Transverse colon (tissue), 4 donors: ENCODE data around the gene SNX22.
A peak's percentile ranks its signal among the peaks of the same experiment; 100 is the strongest.

Experiments
- POLR2A ChIP-seq: fragments of 450-650 bp; IDR thresholded peaks from one replicate; pipeline ENCODE4 v1.6.1; 2016; ENCODE audit warnings: antibody characterized with exemption, mild to moderate bottlenecking, moderate library complexity
- POLR2AphosphoS5 ChIP-seq, 3 donors: sonication (generic); formaldehyde crosslinking; IDR thresholded peaks; one replicate each; pipeline ENCODE4 v1.6.1; 2016; ENCODE audit warnings: antibody characterized with exemption in 3 of 3
- TF ChIP-seq, protein P1 (sequence below), 5 experiments: fragments of 200-600 bp in 3 of 5; fragments of 450-650 bp in 2 of 5; sonication (generic) in 3 of 5; IDR thresholded peaks; 1 replicate in 2 of 5; 2 replicates in 3 of 5; pipeline ENCODE4 v1.5.1; 2016 to 2017; ENCODE audit warnings: antibody characterized with exemption in 5 of 5, inconsistent platforms in 3 of 5, mild to moderate bottlenecking in 2 of 5, moderate library complexity in 1 of 5

GRCh38 chr15:64162478-64162868, 10.9 kb downstream of the SNX22 start:
- TF ChIP-seq, protein P1, sequence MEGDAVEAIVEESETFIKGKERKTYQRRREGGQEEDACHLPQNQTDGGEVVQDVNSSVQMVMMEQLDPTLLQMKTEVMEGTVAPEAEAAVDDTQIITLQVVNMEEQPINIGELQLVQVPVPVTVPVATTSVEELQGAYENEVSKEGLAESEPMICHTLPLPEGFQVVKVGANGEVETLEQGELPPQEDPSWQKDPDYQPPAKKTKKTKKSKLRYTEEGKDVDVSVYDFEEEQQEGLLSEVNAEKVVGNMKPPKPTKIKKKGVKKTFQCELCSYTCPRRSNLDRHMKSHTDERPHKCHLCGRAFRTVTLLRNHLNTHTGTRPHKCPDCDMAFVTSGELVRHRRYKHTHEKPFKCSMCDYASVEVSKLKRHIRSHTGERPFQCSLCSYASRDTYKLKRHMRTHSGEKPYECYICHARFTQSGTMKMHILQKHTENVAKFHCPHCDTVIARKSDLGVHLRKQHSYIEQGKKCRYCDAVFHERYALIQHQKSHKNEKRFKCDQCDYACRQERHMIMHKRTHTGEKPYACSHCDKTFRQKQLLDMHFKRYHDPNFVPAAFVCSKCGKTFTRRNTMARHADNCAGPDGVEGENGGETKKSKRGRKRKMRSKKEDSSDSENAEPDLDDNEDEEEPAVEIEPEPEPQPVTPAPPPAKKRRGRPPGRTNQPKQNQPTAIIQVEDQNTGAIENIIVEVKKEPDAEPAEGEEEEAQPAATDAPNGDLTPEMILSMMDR (IDR thresholded peaks at IDR 0.05) = peak in 1 of 5 experiments; percentile 7
- no peak for TF ChIP-seq POLR2A
- TF ChIP-seq POLR2AphosphoS5 (IDR thresholded peaks at IDR 0.05) = no peak
